ENCODE results near the gene TENM3.

Gene TENM3

DNA sequence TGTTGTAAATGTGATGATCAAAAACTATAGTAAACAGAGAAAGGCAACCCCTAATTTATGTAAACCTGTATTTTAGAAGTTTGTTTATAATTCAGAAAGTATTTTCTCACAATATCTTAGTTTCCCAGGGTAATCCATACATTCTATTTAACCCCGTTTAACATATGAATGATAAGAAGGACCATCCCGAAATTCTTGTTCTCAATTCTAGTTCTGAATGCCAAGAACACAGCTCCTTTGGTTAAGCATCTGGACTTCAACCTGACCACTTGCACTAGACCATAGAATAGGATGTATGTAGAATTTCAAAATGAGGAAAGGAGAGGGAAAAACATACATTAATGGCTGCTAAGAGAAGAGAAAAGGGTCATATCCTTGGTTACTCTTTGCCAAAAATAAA, 227.0 kb downstream of the TENM3 start:
- no peaks in the 10 kb centered on the region; the same call in 1 of the 2 replicates for H3K4me1 ChIP-seq (ENCODE audit: control insufficient read depth, insufficient read depth, low read length)
- TF ChIP-seq ZNF280D (tag by site-specific recombination; IDR thresholded peaks at IDR 0.05) (no peak), ZNF677 (tag by site-specific recombination; IDR thresholded peaks at IDR 0.05) (no peak), ZBTB8A (tag by site-specific recombination; IDR thresholded peaks at IDR 0.05) (no peak), ZNF157 (tag by site-specific recombination; IDR thresholded peaks at IDR 0.05) (no peak), ZNF639 (tag by site-specific recombination; IDR thresholded peaks at IDR 0.05) (no peak), SALL2 (tag by site-specific recombination; IDR thresholded peaks at IDR 0.05; ENCODE audit: borderline replicate concordance) (no peak)
- no peak overlapping the region for H3K4me3 ChIP-seq (ENCODE audit: low read depth, low read length)
- H3K36me3 ChIP-seq (ENCODE audit: control insufficient read depth in 2 of 2, insufficient read depth in 1 of 2, low read length in 2 of 2), result 0 out of 3 replicates have a peak, but pooled peaks cover 0 to 4% of the 10 kb centered on the region in 2 experiments
- no peaks in the 10 kb centered on the region for H3K9me3 ChIP-seq (ENCODE audit: control insufficient read depth, insufficient read depth, low read depth, low read length)
- POLR2A ChIA-PET, result no interaction called here
- no peak overlapping the region for H3K27ac ChIP-seq (ENCODE audit: extremely low read depth, low read depth, low read length)
- CTCF ChIA-PET, result no interaction called here

GRCh38 chr4:182475539-182475938, 232.3 kb downstream of the TENM3 start:
- no peaks in the 10 kb centered on the region for H3K4me1 ChIP-seq (ENCODE audit: control insufficient read depth, insufficient read depth, low read length)
- no peak for TF ChIP-seq ZXDB (tag by site-specific recombination; IDR thresholded peaks at IDR 0.05)
- TF ChIP-seq ZNF221 (tag by site-specific recombination; IDR thresholded peaks at IDR 0.05; ENCODE audit: borderline replicate concordance), result no peak
- no peak for TF ChIP-seq ZNF501 (tag by site-specific recombination; IDR thresholded peaks at IDR 0.05)
- no peak for TF ChIP-seq TRIM28 (IDR thresholded peaks at IDR 0.05; ENCODE audit: borderline replicate concordance, low read length)
- TF ChIP-seq ELK4 (IDR thresholded peaks at IDR 0.05; ENCODE audit: borderline replicate concordance, low read depth, low read length), result no peak
- no peak for TF ChIP-seq ZIC2 (tag by site-specific recombination; IDR thresholded peaks at IDR 0.05)
- TF ChIP-seq ZNF585B (tag by site-specific recombination; IDR thresholded peaks at IDR 0.05), result no peak
- no peak for TF ChIP-seq ZNF76 (tag by site-specific recombination; IDR thresholded peaks at IDR 0.05; ENCODE audit: borderline replicate concordance, low read depth)
- no peak for TF ChIP-seq ZNF707 (tag by site-specific recombination; IDR thresholded peaks at IDR 0.05)

DNA sequence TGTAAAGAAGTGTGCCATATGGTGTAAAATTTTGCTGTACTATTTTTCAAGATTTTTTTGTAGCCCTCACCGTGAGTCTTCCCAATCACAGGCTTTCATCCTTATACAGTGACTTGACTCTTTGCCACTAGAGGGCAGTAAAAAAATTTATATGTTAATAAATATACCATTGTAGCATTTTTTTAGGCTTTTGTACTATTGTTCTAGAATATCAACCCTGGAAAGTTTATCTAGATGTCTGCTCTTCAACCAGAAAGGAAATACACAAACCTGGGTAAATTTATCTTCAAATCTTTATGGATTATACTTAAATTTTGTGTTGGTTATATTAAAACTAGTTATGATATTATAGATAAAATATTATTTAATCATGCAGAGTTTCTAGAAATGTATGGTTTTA, 235.3 kb downstream of the TENM3 start:
- Histone ChIP-seq H3K27ac (ENCODE audit: extremely low read depth, low read depth, low read length) (no peak overlapping the region), H3K36me3 (ENCODE audit: control insufficient read depth in 2 of 2, insufficient read depth in 1 of 2, low read length in 2 of 2) (no peaks in the 10 kb centered on the region), H3K4me3 (ENCODE audit: low read depth, low read length) (no peak overlapping the region), H3K4me1 (ENCODE audit: control insufficient read depth, insufficient read depth, low read length) (no peaks in the 10 kb centered on the region), H3K9me3 (ENCODE audit: control insufficient read depth, insufficient read depth, low read depth, low read length) (no peaks in the 10 kb centered on the region)
- ChIA-PET POLR2A (no interaction called here), CTCF (interaction anchor here (1.3 kb wide), 1 partner anchor 8 kb away, joined by 3 read pairs; no protein-coding TSS in a partner anchor)
- 0 out of 2 replicates have a peak, but pooled peaks have one; percentile 45 for TF ChIP-seq ZNF660 (tag by site-specific recombination; IDR thresholded peaks at IDR 0.05)
- TF ChIP-seq, protein P1, sequence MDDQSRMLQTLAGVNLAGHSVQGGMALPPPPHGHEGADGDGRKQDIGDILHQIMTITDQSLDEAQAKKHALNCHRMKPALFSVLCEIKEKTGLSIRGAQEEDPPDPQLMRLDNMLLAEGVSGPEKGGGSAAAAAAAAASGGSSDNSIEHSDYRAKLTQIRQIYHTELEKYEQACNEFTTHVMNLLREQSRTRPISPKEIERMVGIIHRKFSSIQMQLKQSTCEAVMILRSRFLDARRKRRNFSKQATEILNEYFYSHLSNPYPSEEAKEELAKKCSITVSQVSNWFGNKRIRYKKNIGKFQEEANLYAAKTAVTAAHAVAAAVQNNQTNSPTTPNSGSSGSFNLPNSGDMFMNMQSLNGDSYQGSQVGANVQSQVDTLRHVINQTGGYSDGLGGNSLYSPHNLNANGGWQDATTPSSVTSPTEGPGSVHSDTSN (CRISPR knock-in tag; IDR thresholded peaks at IDR 0.05), result no peak

More at GRCh38 chr4:182475539-182475938, 232.3 kb downstream of the TENM3 start:
- CTCF ChIA-PET, result no interaction called here
- 0 out of 3 replicates have a peak, but pooled peaks cover 0 to 4% of the 10 kb centered on the region in 2 experiments for H3K36me3 ChIP-seq (ENCODE audit: control insufficient read depth in 2 of 2, insufficient read depth in 1 of 2, low read length in 2 of 2)
- H3K9me3 ChIP-seq (ENCODE audit: control insufficient read depth, insufficient read depth, low read depth, low read length), result no peaks in the 10 kb centered on the region
- H3K4me3 ChIP-seq (ENCODE audit: low read depth, low read length), result no peak overlapping the region
- POLR2A ChIA-PET, result no interaction called here
- H3K27ac ChIP-seq (ENCODE audit: extremely low read depth, low read depth, low read length), result no peak overlapping the region
